ENCODE results near the gene ZNF79.

ZNF79 gene

DNA sequence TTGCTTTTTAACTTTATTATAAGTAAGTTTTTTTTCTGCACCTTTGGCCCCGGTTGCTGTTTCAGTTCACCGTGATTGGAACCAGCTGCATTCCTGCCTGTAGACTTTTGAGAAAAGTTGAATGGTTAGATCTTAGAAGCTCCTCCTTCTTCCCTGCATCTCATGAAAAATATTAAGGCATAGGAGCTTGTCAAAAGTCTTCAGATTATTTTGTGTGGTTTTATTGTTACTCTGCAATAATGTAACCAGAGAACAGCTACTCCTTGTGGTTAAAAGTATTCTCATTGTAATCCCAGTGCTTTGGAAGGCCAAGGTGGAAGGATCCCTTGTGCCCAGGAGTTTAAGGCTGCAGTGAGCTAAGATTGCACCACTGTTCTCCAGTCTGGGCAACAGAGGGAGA lies 30.5 kb upstream of the ZNF79 start:
- peak; percentile 42 for TF ChIP-seq CTCF (conservative IDR thresholded peaks at IDR 0.05; ENCODE audit: low read length)
- peak; percentile 24 for DNase-seq (ENCODE audit: low read depth)
- no peak overlapping the region for H3K4me3 ChIP-seq (ENCODE audit: low read length)

DNA sequence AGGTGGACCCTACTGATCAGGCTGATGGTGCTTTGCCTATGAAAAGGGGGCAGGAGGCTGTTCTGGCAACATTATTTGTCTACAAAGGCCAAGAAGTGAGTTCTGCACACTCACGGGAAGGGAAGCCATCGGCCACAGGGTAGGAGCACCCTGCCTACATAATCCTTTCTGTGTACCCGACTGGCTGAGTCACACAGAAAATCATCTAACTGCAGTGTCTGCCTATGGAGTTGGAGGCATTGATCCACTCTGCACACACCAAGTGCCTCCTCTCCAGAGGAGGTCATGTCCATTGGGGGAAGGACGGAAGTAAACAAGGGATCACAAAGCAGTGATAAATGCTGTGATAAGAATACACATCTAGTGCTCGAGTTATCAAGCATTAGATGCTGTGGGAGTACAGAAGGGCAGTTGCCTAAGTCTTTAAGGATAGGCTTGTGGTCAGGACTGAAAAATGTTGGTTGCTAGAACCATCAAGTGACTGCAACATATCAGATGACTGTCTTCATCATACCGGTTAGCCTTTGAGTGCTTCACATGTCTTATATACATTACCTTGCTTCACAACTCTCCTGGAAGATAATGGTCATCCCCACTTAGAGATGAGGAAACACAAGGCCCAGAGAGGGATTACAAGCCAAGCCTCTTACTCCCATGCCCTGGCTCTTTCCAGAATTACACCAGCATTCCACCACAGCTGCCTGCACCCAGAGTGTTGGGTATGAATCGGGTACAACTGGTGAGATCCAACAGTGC lies 28.5 kb upstream of the ZNF79 start:
- DNase-seq (ENCODE audit: low read depth), result peak; percentile 8
- TF ChIP-seq CTCF (conservative IDR thresholded peaks at IDR 0.05; ENCODE audit: low read length), result no peak
- H3K4me3 ChIP-seq (ENCODE audit: low read length), result no peak overlapping the region

- H3K4me3 ChIP-seq (ENCODE audit: low read length), result peak overlapping the region; percentile 50
- no peak for DNase-seq (ENCODE audit: low read depth)
- no peak for TF ChIP-seq CTCF (conservative IDR thresholded peaks at IDR 0.05; ENCODE audit: low read length)
Observed at GRCh38 chr9:127396253-127396807, 27.9 kb upstream of the ZNF79 start.

GRCh38 chr9:127396808-127397645 lies 27.2 kb upstream of the ZNF79 start, which contains the start of gene SLC2A8:
Gene SLC2A8, plus strand, starts transcription at chr9:127397169. Its CDS starts 62 bp downstream, at chr9:127397231.
- H3K4me3 ChIP-seq (ENCODE audit: low read length), result peak within 1 kb of the TSS; percentile 59
- no peak for TF ChIP-seq CTCF (conservative IDR thresholded peaks at IDR 0.05; ENCODE audit: low read length)
- DNase-seq (ENCODE audit: low read depth), result peak; percentile 97

- peak; percentile 13 for DNase-seq (ENCODE audit: low read depth)
- TF ChIP-seq CTCF (conservative IDR thresholded peaks at IDR 0.05; ENCODE audit: low read length), result peak; percentile 47
- peak overlapping the region; percentile 59 for H3K4me3 ChIP-seq (ENCODE audit: low read length)
Observed at GRCh38 chr9:127397646-127398274, 26.4 kb upstream of the ZNF79 start.

GRCh38 chr9:127398275-127398647 lies 25.9 kb upstream of the ZNF79 start:
- no peak for DNase-seq (ENCODE audit: low read depth)
- no peak for TF ChIP-seq CTCF (conservative IDR thresholded peaks at IDR 0.05; ENCODE audit: low read length)
- H3K4me3 ChIP-seq (ENCODE audit: low read length), result peak overlapping the region; percentile 59
